Measurements from ENCODE around the gene TCF4.

The TCF4 gene

DNA sequence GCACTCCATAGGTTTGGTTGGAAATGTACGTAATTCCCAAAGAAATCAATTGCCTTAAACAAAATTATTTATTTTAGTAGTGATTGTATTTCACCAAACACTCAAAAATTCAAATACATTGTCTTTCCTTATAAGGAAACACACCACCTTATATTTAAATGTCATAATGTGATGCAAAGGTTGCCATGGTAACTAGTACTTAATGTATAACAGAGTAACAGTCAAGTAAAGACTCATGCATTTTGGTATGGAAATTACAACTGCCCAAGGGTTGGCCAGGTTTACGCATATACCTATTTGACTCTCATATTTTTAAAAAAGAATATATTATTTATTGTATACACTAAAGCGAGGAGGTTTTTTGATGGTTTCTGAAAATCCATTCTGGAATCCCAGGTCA is 231.2 kb downstream of the TCF4 start:
- Histone ChIP-seq H3K4me2 (ENCODE audit: low read length) (no peak overlapping the region), H3K9me3 (ENCODE audit: control insufficient read depth, insufficient read depth, low read length) (no peaks in the 10 kb centered on the region), H3K79me2 (ENCODE audit: control insufficient read depth, low read length) (peaks cover 89% of the 10 kb centered on the region)

DNA sequence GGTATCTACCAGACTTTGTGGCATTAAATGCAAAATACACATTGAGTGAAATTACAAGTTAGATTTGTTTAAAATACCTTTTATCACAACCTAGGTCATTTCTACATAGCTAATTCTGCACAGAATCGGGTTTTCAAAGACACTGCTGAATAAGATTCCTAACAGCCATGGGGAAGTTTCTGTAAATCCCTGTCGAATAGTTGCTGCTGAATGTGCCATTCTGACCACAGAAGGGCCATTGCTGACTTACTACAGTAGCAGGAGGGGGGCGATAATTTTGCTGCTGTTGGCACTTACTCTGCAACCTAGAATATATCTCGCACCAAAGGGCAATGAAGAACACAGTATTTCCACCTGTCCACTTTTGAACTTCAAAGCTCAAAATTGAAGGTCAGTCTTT is 232.8 kb downstream of the TCF4 start:
- Histone ChIP-seq H3K4me1 (ENCODE audit: control insufficient read depth, low read length) (peaks cover 14% of the 10 kb centered on the region), H3K27ac (ENCODE audit: low read depth, low read length) (no peak overlapping the region), H3K79me2 (ENCODE audit: control insufficient read depth, low read length) (peaks cover 85% of the 10 kb centered on the region)

More for the DNA sequence above, 231.2 kb downstream of the TCF4 start:
- H3K27me3 ChIP-seq (ENCODE audit: control insufficient read depth, low read length) = no peaks in the 10 kb centered on the region
- peaks cover 3% of the 10 kb centered on the region; the same call in 1 of the 2 replicates for H4K20me1 ChIP-seq (ENCODE audit: control insufficient read depth, insufficient read depth, low read depth, low read length)
- no peak for TF ChIP-seq EZH2phosphoT487 (IDR thresholded peaks at IDR 0.05; ENCODE audit: borderline replicate concordance, low read length)
- TF ChIP-seq, protein P1, sequence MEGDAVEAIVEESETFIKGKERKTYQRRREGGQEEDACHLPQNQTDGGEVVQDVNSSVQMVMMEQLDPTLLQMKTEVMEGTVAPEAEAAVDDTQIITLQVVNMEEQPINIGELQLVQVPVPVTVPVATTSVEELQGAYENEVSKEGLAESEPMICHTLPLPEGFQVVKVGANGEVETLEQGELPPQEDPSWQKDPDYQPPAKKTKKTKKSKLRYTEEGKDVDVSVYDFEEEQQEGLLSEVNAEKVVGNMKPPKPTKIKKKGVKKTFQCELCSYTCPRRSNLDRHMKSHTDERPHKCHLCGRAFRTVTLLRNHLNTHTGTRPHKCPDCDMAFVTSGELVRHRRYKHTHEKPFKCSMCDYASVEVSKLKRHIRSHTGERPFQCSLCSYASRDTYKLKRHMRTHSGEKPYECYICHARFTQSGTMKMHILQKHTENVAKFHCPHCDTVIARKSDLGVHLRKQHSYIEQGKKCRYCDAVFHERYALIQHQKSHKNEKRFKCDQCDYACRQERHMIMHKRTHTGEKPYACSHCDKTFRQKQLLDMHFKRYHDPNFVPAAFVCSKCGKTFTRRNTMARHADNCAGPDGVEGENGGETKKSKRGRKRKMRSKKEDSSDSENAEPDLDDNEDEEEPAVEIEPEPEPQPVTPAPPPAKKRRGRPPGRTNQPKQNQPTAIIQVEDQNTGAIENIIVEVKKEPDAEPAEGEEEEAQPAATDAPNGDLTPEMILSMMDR (IDR thresholded peaks at IDR 0.05; ENCODE audit: low read depth, low read length, poor library complexity, severe bottlenecking) = no peak
- H3K27ac ChIP-seq (ENCODE audit: low read depth, low read length) = no peak overlapping the region
- no peaks in the 10 kb centered on the region for H3K9me2 ChIP-seq (replicated peaks; ENCODE audit: control insufficient read depth, low read length)
- H3F3A ChIP-seq (ENCODE audit: control insufficient read depth, insufficient read depth) = no peaks in the 10 kb centered on the region
- H3K4me3 ChIP-seq (ENCODE audit: low read length) = no peak overlapping the region
- H3K4me1 ChIP-seq (ENCODE audit: control insufficient read depth, low read length) = peaks cover 14% of the 10 kb centered on the region
- H3K36me3 ChIP-seq (ENCODE audit: control insufficient read depth, low read length) = peaks cover 29% of the 10 kb centered on the region

DNA sequence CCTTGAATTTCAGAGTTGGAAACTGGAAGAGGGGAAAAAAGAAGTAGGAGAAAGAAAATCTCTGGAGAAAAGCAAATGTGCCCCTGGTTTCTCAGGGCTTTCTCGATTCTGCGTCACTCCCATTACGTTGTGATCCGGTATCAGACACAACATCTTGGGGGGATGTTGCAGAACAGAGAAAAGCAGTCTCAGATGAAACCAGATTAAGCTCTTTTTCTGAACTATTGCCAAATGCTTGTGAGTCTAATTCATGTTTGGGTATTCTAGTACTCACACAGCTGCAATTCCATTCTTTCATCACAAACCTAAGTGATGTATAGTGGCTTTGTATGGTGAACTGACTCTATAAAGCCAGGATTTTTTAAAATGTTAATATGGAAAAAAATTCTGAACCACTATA is 233.2 kb downstream of the TCF4 start:
- no peaks in the 10 kb centered on the region for H3K9me2 ChIP-seq (replicated peaks; ENCODE audit: control insufficient read depth, low read length)
- H3K79me2 ChIP-seq (ENCODE audit: control insufficient read depth, low read length) = peaks cover 85% of the 10 kb centered on the region
- H3K4me3 ChIP-seq (ENCODE audit: low read length) = no peak overlapping the region
- TF ChIP-seq, protein P1 (IDR thresholded peaks at IDR 0.05; ENCODE audit: low read depth, low read length, poor library complexity, severe bottlenecking) = no peak
- no peak for TF ChIP-seq EZH2phosphoT487 (IDR thresholded peaks at IDR 0.05; ENCODE audit: borderline replicate concordance, low read length)
- peaks cover 14% of the 10 kb centered on the region for H3K4me1 ChIP-seq (ENCODE audit: control insufficient read depth, low read length)
- no peak overlapping the region for H3K4me2 ChIP-seq (ENCODE audit: low read length)
- peaks cover 39% of the 10 kb centered on the region for H3K36me3 ChIP-seq (ENCODE audit: control insufficient read depth, low read length)
- H3K27ac ChIP-seq (ENCODE audit: low read depth, low read length) = no peak overlapping the region
- no peaks in the 10 kb centered on the region for H3F3A ChIP-seq (ENCODE audit: control insufficient read depth, insufficient read depth)
- no peaks in the 10 kb centered on the region for H4K20me1 ChIP-seq (ENCODE audit: control insufficient read depth, insufficient read depth, low read depth, low read length)
- no peaks in the 10 kb centered on the region for H3K9me3 ChIP-seq (ENCODE audit: control insufficient read depth, insufficient read depth, low read length)
- no peaks in the 10 kb centered on the region for H3K27me3 ChIP-seq (ENCODE audit: control insufficient read depth, low read length)

More for the DNA sequence above, 232.8 kb downstream of the TCF4 start:
- no peak for TF ChIP-seq EZH2phosphoT487 (IDR thresholded peaks at IDR 0.05; ENCODE audit: borderline replicate concordance, low read length)
- TF ChIP-seq, protein P1 (IDR thresholded peaks at IDR 0.05; ENCODE audit: low read depth, low read length, poor library complexity, severe bottlenecking) = no peak
- Histone ChIP-seq H3K27me3 (ENCODE audit: control insufficient read depth, low read length) (no peaks in the 10 kb centered on the region), H3F3A (ENCODE audit: control insufficient read depth, insufficient read depth) (no peaks in the 10 kb centered on the region), H3K4me3 (ENCODE audit: low read length) (no peak overlapping the region), H3K36me3 (ENCODE audit: control insufficient read depth, low read length) (peaks cover 35% of the 10 kb centered on the region), H3K9me2 (replicated peaks; ENCODE audit: control insufficient read depth, low read length) (no peaks in the 10 kb centered on the region), H4K20me1 (ENCODE audit: control insufficient read depth, insufficient read depth, low read depth, low read length) (no peaks in the 10 kb centered on the region), H3K4me2 (ENCODE audit: low read length) (no peak overlapping the region), H3K9me3 (ENCODE audit: control insufficient read depth, insufficient read depth, low read length) (no peaks in the 10 kb centered on the region)

Data from DOHH2 (cell line).